HL-60/S4 treated with retinoic acid at 250 ng/mL for 4 days and 3 days (cell line): ENCODE measurements around the gene EHD1.

Experiments
- in situ Hi-C: fragments of 300-500 bp; cut with MboI; formaldehyde crosslinking; loops from 2 replicates; pipeline ENCODE4 v1.7.0; 2022; ENCODE audit warnings: low sequenced_read_pairs

The EHD1 gene

GRCh38 chr11:64878494-64879243 is at the start of gene EHD1:
Gene EHD1, minus strand, starts transcription at chr11:64878621. Its CDS starts 157 bp downstream, at chr11:64878464.
- in situ Hi-C loops: no loop called here

GRCh38 chr11:64926689-64927088 is 48.3 kb upstream of the EHD1 start:
- in situ Hi-C loops: no loop called here

GRCh38 chr11:64925536-64926436 is 47.4 kb upstream of the EHD1 start:
- in situ Hi-C loops: no loop called here

- in situ Hi-C loops: no loop called here
Observed at GRCh38 chr11:64924910-64925284, 46.5 kb upstream of the EHD1 start.

GRCh38 chr11:64923944-64924909 is 45.8 kb upstream of the EHD1 start, which contains the start of gene PPP2R5B:
Gene PPP2R5B, plus strand, starts transcription at chr11:64924689. Its CDS starts 1,046 bp downstream, at chr11:64925735.
- in situ Hi-C loops: no loop called here

GRCh38 chr11:64923151-64923661 is 44.8 kb upstream of the EHD1 start:
- in situ Hi-C loops: no loop called here

GRCh38 chr11:64921384-64921783 is 43.0 kb upstream of the EHD1 start:
- in situ Hi-C loops: no loop called here

GRCh38 chr11:64920124-64920523 is 41.7 kb upstream of the EHD1 start:
- in situ Hi-C loops: no loop called here

- in situ Hi-C loops: no loop called here
Observed at GRCh38 chr11:64919627-64920026, 41.2 kb upstream of the EHD1 start.

GRCh38 chr11:64918017-64918416 is 39.6 kb upstream of the EHD1 start:
- in situ Hi-C loops: no loop called here

GRCh38 chr11:64917663-64917995 is 39.2 kb upstream of the EHD1 start:
- in situ Hi-C loops: no loop called here

- in situ Hi-C loops: no loop called here
Observed at GRCh38 chr11:64916775-64917662, 38.6 kb upstream of the EHD1 start, which contains the start of gene ATG2A. Gene ATG2A, minus strand, starts transcription at chr11:64917209. Its CDS starts 74 bp downstream, at chr11:64917135.

- in situ Hi-C loops: no loop called here
Observed at GRCh38 chr11:64916040-64916774, 37.8 kb upstream of the EHD1 start.

- in situ Hi-C loops: no loop called here
Observed at GRCh38 chr11:64915376-64915887, 37.0 kb upstream of the EHD1 start.

- in situ Hi-C loops: no loop called here
Observed at GRCh38 chr11:64914123-64914522, 35.7 kb upstream of the EHD1 start.

- in situ Hi-C loops: no loop called here
Observed at GRCh38 chr11:64913171-64913727, 34.8 kb upstream of the EHD1 start.

- in situ Hi-C loops: no loop called here
Observed at GRCh38 chr11:64911689-64912088, 33.3 kb upstream of the EHD1 start.

- in situ Hi-C loops: no loop called here
Observed at GRCh38 chr11:64911142-64911541, 32.7 kb upstream of the EHD1 start.
